Head of caudate nucleus (tissue), 42 donors: ENCODE data around the gene MAGI2.

Source experiments
- DNase-seq, 42 donors: peaks; one replicate each; pipeline versions ENCODE4 v3.0.0 to v3.0.0-alpha.2; 2020 to 2021; ENCODE audit warnings: mixed read lengths in 7 of 42
- intact Hi-C: fragments of 100-400 bp; cut with DNase I; formaldehyde crosslinking; loops from one replicate; pipeline ENCODE4 v1.15.0; 2022

The MAGI2 gene

GRCh38 chr7:78788464-78788863 is 665.0 kb downstream of the MAGI2 start:
- intact Hi-C loops, result no loop called here
- DNase-seq, result no peak

GRCh38 chr7:78787854-78788253 is 665.6 kb downstream of the MAGI2 start:
- intact Hi-C loops, result no loop called here
- DNase-seq, result no peak

GRCh38 chr7:78786055-78786454 is 667.4 kb downstream of the MAGI2 start:
- DNase-seq, result no peak
- intact Hi-C loops, result no loop called here

GRCh38 chr7:78783179-78783962 is 670.1 kb downstream of the MAGI2 start:
- DNase-seq, result no peak
- intact Hi-C loops, result no loop called here

- intact Hi-C loops, result no loop called here
- DNase-seq, result no peak
Observed at GRCh38 chr7:78780560-78780959, 672.9 kb downstream of the MAGI2 start.

- intact Hi-C loops, result loop anchor here (10.0 kb wide), 1 partner anchor 265 kb away; no protein-coding TSS in a partner anchor
- DNase-seq, result peak in 1 of 42 donors; percentile 19
Observed at GRCh38 chr7:78779788-78780187, 673.7 kb downstream of the MAGI2 start.

GRCh38 chr7:78777829-78778228 is 675.6 kb downstream of the MAGI2 start:
- intact Hi-C loops, result loop anchor here (10.0 kb wide), 1 partner anchor 263 kb away; no protein-coding TSS in a partner anchor

GRCh38 chr7:78770422-78771410 is 682.8 kb downstream of the MAGI2 start:
- intact Hi-C loops, result loop anchor here (10.0 kb wide), 1 partner anchor 256 kb away; no protein-coding TSS in a partner anchor
- DNase-seq, result peak in 41 of 42 donors; percentile 19 to 81 (median 53)

More at GRCh38 chr7:78777829-78778228, 675.6 kb downstream of the MAGI2 start:
- DNase-seq, result no peak

GRCh38 chr7:78769481-78770101 is 683.9 kb downstream of the MAGI2 start:
- intact Hi-C loops, result loop anchor here (10.0 kb wide), 1 partner anchor 255 kb away; no protein-coding TSS in a partner anchor
- DNase-seq, result peak in 32 of 42 donors; percentile 5 to 70 (median 28)

GRCh38 chr7:78768859-78769258 is 684.6 kb downstream of the MAGI2 start:
- peak; percentile 10 to 79 (median 53) for DNase-seq

GRCh38 chr7:78765943-78766729 is 687.3 kb downstream of the MAGI2 start:
- intact Hi-C loops, result no loop called here
- peak in 1 of 42 donors; percentile 17 for DNase-seq

More at GRCh38 chr7:78768859-78769258, 684.6 kb downstream of the MAGI2 start:
- intact Hi-C loops, result no loop called here

GRCh38 chr7:78764571-78764970 is 688.9 kb downstream of the MAGI2 start:
- no peak for DNase-seq

GRCh38 chr7:78762625-78763024 is 690.8 kb downstream of the MAGI2 start:
- intact Hi-C loops, result no loop called here
- no peak for DNase-seq

More at GRCh38 chr7:78764571-78764970, 688.9 kb downstream of the MAGI2 start:
- intact Hi-C loops, result no loop called here

GRCh38 chr7:78760620-78761355 is 692.7 kb downstream of the MAGI2 start:
- no peak for DNase-seq

GRCh38 chr7:78752554-78752953 is 700.9 kb downstream of the MAGI2 start:
- intact Hi-C loops, result no loop called here

More at GRCh38 chr7:78760620-78761355, 692.7 kb downstream of the MAGI2 start:
- intact Hi-C loops, result no loop called here

GRCh38 chr7:78751253-78751652 is 702.2 kb downstream of the MAGI2 start:
- intact Hi-C loops, result no loop called here
- DNase-seq, result no peak

More at GRCh38 chr7:78752554-78752953, 700.9 kb downstream of the MAGI2 start:
- DNase-seq, result no peak

GRCh38 chr7:78749052-78749746 is 704.3 kb downstream of the MAGI2 start:
- no peak for DNase-seq
- intact Hi-C loops, result no loop called here
